GM12801 (cell line): ENCODE measurements around the gene SLC4A9.

ENCODE experiments used
- CTCF ChIP-seq: IDR thresholded peaks from one replicate; pipeline ENCODE4 v1.5.1; 2011; ENCODE audit warnings: control low read depth; ENCODE audit not compliant: insufficient read length; ENCODE audit errors: extremely low read depth

The SLC4A9 gene

GRCh38 chr5:140338908-140339307 lies 21.1 kb upstream of the SLC4A9 start:
- no peak for TF ChIP-seq CTCF

- TF ChIP-seq CTCF, result no peak
These were observed 20.4 kb upstream of the SLC4A9 start for GRCh38 chr5:140339636-140340035.

GRCh38 chr5:140340605-140341121 lies 19.3 kb upstream of the SLC4A9 start:
- no peak for TF ChIP-seq CTCF

GRCh38 chr5:140341591-140341990 lies 18.4 kb upstream of the SLC4A9 start:
- TF ChIP-seq CTCF, result no peak

- TF ChIP-seq CTCF, result no peak
These were observed 17.7 kb upstream of the SLC4A9 start for GRCh38 chr5:140342287-140342686.

GRCh38 chr5:140342896-140343295 lies 17.1 kb upstream of the SLC4A9 start:
- no peak for TF ChIP-seq CTCF

- no peak for TF ChIP-seq CTCF
These were observed 15.1 kb upstream of the SLC4A9 start for GRCh38 chr5:140344683-140345423.
